Panc1 (cell line): ENCODE results near the gene GLG1. TPM values are rescaled to one million over a fixed set of nuclear protein-coding genes. Genes with fewer than 3 reads are reported as not detected.

Experiments
- ATAC-seq: fragments of 200-7000 bp; cut with Tn5 transposase; 2 replicates; pipeline ENCODE4 v1.9.1; 2020; ENCODE audit warnings: mild to moderate bottlenecking, moderate library complexity
- BruUV-seq: library from RNA; stranded (reverse); fragments of 400-500 nt; replicated peaks from 2 replicates; lab custom pipeline; 2021; lab: Mats Ljungman, UMichigan
- CTCF ChIA-PET: fragments of 300-600 bp; sonication (Branson Sonifier 250); formaldehyde crosslinking; loops from one replicate; lab custom pipeline; 2022; ENCODE audit warnings: antibody characterized with exemption; lab: Charles Lee
- POLR2A ChIA-PET: fragments of 300-600 bp; sonication (Branson Sonifier 250); formaldehyde crosslinking; loops from one replicate; lab custom pipeline; 2022; ENCODE audit warnings: antibody characterized with exemption; lab: Charles Lee
- DNase-seq: peaks from one replicate; pipeline ENCODE4 v3.0.0-alpha.2; 2010; ENCODE audit warnings: low read depth, low spot score
- H3K27ac ChIP-seq: 2 replicates; pipeline ENCODE4 v1.5.1; 2011; ENCODE audit warnings: mild to moderate bottlenecking, low read length, inconsistent platforms
- H3K27me3 ChIP-seq: fragments of 200-500 bp; sonication (Bioruptor generic); 2 replicates; pipeline ENCODE4 v1.6.0; 2014; ENCODE audit warnings: low read length, inconsistent platforms; ENCODE audit not compliant: control insufficient read depth, insufficient read depth
- H3K36me3 ChIP-seq: fragments of 200-500 bp; sonication (Bioruptor generic); 2 replicates; pipeline ENCODE4 v1.5.1; 2014; ENCODE audit warnings: inconsistent platforms, mild to moderate bottlenecking, low read length, moderate library complexity; ENCODE audit not compliant: control insufficient read depth, insufficient read depth
- H3K4me1 ChIP-seq: 2 replicates; pipeline ENCODE4 v1.5.1; 2011; ENCODE audit warnings: inconsistent platforms, mild to moderate bottlenecking, low read length, moderate library complexity; ENCODE audit not compliant: control insufficient read depth, insufficient read depth
- H3K4me3 ChIP-seq, 2 experiments: 2 replicates each; pipeline ENCODE4 v1.5.1; 2011 to 2012; ENCODE audit warnings: low read depth in 2 of 2, low read length in 2 of 2, mild to moderate bottlenecking in 2 of 2, inconsistent platforms in 1 of 2, moderate library complexity in 1 of 2
- H3K9me3 ChIP-seq: fragments of 200-500 bp; sonication (Bioruptor generic); 2 replicates; pipeline ENCODE4 v1.5.1; 2014; ENCODE audit warnings: low read depth, mild to moderate bottlenecking, inconsistent platforms, low read length, moderate library complexity; ENCODE audit not compliant: control insufficient read depth, insufficient read depth
- CTCF ChIP-seq: fragments of 450-650 bp; IDR thresholded peaks from 2 replicates; pipeline ENCODE4 v1.5.1; 2017; ENCODE audit warnings: mild to moderate bottlenecking
- POLR2AphosphoS5 ChIP-seq: IDR thresholded peaks from 2 replicates; pipeline ENCODE4 v1.6.1; 2012; ENCODE audit warnings: mild to moderate bottlenecking, low read depth, low read length, moderate library complexity
- REST ChIP-seq, 2 experiments: IDR thresholded peaks; 2 replicates each; pipeline ENCODE4 v1.6.1; 2011 to 2012; ENCODE audit warnings: low read depth in 2 of 2, control low read depth in 1 of 2, low read length in 1 of 2, mild to moderate bottlenecking in 1 of 2, moderate library complexity in 1 of 2; ENCODE audit not compliant: insufficient read depth in 1 of 2
- SIN3A ChIP-seq: IDR thresholded peaks from 2 replicates; pipeline ENCODE4 v1.6.1; 2012; ENCODE audit warnings: low read depth, mild to moderate bottlenecking, low read length, moderate library complexity, borderline replicate concordance; ENCODE audit not compliant: insufficient read depth
- TCF7L2 ChIP-seq: IDR thresholded peaks from 2 replicates; pipeline ENCODE4 v1.6.1; 2011; ENCODE audit warnings: mild to moderate bottlenecking, low read depth, low read length, inconsistent platforms
- in situ Hi-C: cut with HindIII; loops from 2 replicates; pipeline ENCODE4 v1.10.0; 2016; ENCODE audit warnings: low sequenced_read_pairs, low pct_unique_long_range_greater_than_20kb
- intact Hi-C: fragments of 100-400 bp; cut with micrococcal nuclease; formaldehyde crosslinking; loops from one replicate; pipeline ENCODE4 v1.10.0; 2022; ENCODE audit not compliant: unreplicated experiment
- total RNA-seq: library from RNA; stranded (reverse); gene quantifications from one replicate; pipeline ENCODE4 v1.2.1, GENCODE V29; 2021; ENCODE audit not compliant: unreplicated experiment

Gene GLG1
- total RNA-seq, 1 experiment from 2014 or later: 75.9 TPM

DNA sequence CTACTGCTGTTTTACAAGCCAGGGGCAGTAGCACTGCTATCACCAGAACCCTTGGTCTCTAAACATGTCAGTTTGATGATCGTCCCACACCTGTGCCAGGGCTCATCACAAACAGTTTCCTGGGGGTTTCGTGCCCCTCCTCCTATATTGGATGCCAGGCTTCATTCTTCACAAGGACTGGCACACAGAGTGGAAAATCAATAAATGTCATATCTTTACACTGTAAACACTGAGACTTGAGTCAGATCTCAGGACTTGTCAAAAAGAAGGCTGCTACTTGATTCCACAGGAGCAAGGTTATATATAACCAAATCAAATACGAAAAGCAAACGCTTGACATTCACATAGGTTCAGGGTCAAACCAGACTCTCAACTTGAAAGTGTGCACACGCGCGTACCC lies 146.4 kb downstream of the GLG1 start:
- intact Hi-C loops: no loop called here
- H3K9me3 ChIP-seq: no peaks in the 10 kb centered on the region

DNA sequence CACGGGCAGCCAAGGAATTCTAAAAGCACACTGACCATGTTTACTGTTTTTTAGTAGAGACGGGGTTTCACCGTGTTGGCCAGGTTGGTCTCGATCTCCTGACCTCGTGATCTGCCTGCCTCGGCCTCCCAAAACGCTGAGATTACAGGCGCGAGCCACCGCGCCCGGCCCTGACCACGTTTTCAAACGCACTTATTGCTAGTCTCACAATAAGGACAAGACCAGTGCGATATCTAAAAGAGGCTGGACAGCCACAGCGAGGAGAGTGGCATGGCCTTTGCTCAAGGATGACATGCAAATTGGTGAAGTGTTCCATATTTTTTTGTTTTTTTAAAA lies 150.7 kb downstream of the GLG1 start:
- in situ Hi-C loops (no loop called here), intact Hi-C loops (no loop called here)
- Histone ChIP-seq H3K27me3 (no peaks in the 10 kb centered on the region), H3K27ac (no peak overlapping the region), H3K9me3 (no peaks in the 10 kb centered on the region), H3K4me1 (no peaks in the 10 kb centered on the region), H3K36me3 (peaks cover 3% of the 10 kb centered on the region), H3K4me3 (no peak overlapping the region)
- BruUV-seq: no TSS peak
- DNase-seq (no peak), ATAC-seq (no peak)
- TF ChIP-seq REST (IDR thresholded peaks at IDR 0.05; ENCODE audit: insufficient read depth in 1 of 2, low read depth in 2 of 2, low read length in 1 of 2) (no peak), CTCF (no peak), SIN3A (no peak), POLR2AphosphoS5 (no peak), TCF7L2 (no peak)
- POLR2A ChIA-PET: no interaction called here
- CTCF ChIA-PET: no interaction called here

More for the DNA sequence above, 146.4 kb downstream of the GLG1 start:
- in situ Hi-C loops: no loop called here
- ChIA-PET POLR2A (no interaction called here), CTCF (interaction anchor here (0.7 kb wide), 1 partner anchor 266 kb away, joined by 8 read pairs; no protein-coding TSS in a partner anchor)
- Histone ChIP-seq H3K27ac (no peak overlapping the region), H3K4me3 (no peak overlapping the region), H3K27me3 (no peaks in the 10 kb centered on the region), H3K4me1 (no peaks in the 10 kb centered on the region), H3K36me3 (peaks cover 10% of the 10 kb centered on the region)
- BruUV-seq: no TSS peak
- no peak for DNase-seq
- ATAC-seq: no peak
- TF ChIP-seq SIN3A: no peak
- TF ChIP-seq TCF7L2: no peak
- no peak for TF ChIP-seq POLR2AphosphoS5
- no peak for TF ChIP-seq CTCF
- TF ChIP-seq REST (IDR thresholded peaks at IDR 0.05; ENCODE audit: insufficient read depth in 1 of 2, low read depth in 2 of 2, low read length in 1 of 2): no peak
